HG02678 (cell line): ENCODE results near the gene DOCK7.

Source experiments
- ATAC-seq: cut with Tn5 transposase; IDR thresholded peaks from one replicate; pipeline ENCODE4 v1.9.1; 2021; ENCODE audit warnings: mild to moderate bottlenecking, moderate library complexity; ENCODE audit not compliant: unreplicated experiment

DOCK7 gene

DNA sequence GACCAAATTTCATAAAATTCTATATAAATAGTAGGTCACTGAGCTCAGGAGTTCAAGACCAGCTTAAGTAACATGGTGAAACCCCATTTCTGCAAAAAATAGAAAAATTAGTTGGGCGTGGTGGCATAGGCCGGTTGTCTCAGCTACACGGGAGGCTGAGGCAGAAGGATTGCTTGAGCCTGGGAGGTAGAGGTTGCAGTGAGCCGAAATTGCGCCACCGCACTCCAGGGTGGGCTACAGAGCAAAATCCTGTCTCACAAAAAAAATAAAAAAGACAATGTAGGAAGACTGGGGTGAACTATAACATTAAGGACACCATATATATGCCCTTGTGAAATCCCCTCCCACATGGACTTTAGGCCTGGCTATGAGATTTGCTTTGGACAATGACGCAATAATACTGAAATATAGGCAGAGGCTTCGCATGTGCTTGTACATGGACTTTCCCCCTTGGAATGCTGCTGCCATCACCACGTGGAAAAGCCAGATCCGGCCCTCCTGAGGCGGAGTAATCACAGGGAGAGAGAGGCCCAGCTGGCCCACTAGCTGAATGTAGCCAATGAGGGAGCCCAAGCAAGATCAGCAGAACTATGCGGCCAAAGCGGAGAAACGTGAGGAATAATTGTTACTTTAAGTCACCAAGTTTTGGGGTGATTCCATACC, 264.5 kb downstream of the DOCK7 start:
- ATAC-seq, result no peak

GRCh38 chr1:62420214-62420613, 268.0 kb downstream of the DOCK7 start:
- ATAC-seq, result no peak

GRCh38 chr1:62417351-62417999, 270.7 kb downstream of the DOCK7 start:
- no peak for ATAC-seq

- no peak for ATAC-seq
These were observed 272.5 kb downstream of the DOCK7 start for GRCh38 chr1:62415687-62416086.

GRCh38 chr1:62407398-62408009, 280.7 kb downstream of the DOCK7 start:
- ATAC-seq, result no peak

GRCh38 chr1:62406576-62406975, 281.6 kb downstream of the DOCK7 start:
- ATAC-seq, result no peak

DNA sequence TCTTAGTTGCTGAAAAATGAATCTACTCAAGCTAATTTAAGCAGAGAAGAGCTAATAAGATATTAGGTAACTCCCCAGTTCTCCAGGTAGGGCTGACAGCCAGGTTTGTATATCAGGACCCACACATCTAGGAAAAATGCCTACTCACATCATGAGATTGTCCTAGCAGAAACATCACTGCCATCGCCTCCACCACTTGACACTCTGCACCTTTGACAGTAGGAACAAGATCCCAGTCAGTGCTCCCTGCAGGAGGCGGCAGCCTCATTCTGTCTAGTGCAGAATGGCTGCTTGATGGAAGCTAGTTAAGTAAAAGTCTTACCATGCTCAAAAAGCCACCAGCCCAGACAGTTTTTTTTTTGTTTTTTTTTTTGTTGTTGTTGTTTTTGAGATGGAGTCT, 282.9 kb downstream of the DOCK7 start:
- ATAC-seq, result no peak
